WTC11 (cell line): ENCODE results near the gene CTDSPL. TPM values are rescaled to one million over a fixed set of nuclear protein-coding genes. Genes with fewer than 3 reads are reported as not detected.

ENCODE experiments used
- ATAC-seq: fragments of 200-7000 bp; cut with Tn5 transposase; 2 replicates; pipeline ENCODE4 v1.10.0; 2021; ENCODE audit warnings: mild to moderate bottlenecking, moderate library complexity
- CTCF ChIA-PET: fragments of 300-600 bp; sonication (Branson Sonifier 250); formaldehyde crosslinking; loops from one replicate; lab custom pipeline; 2021; ENCODE audit warnings: antibody characterized with exemption; lab: Charles Lee
- POLR2A ChIA-PET: fragments of 350-600 bp; sonication (Branson Sonifier 250); formaldehyde crosslinking; loops from one replicate; lab custom pipeline; 2021; ENCODE audit warnings: antibody characterized with exemption; lab: Charles Lee
- DNase-seq: peaks from one replicate; pipeline ENCODE4 v3.0.0; 2021; ENCODE audit warnings: low spot score
- H3K27ac Mint-ChIP-seq: 2 replicates; pipeline ENCODE4 v1.8.0; 2021; ENCODE audit warnings: mixed read lengths
- H3K27me3 Mint-ChIP-seq: 2 replicates; pipeline ENCODE4 v1.8.0; 2021; ENCODE audit warnings: low read depth, mild to moderate bottlenecking, moderate library complexity, mixed read lengths
- H3K36me3 Mint-ChIP-seq: 2 replicates; pipeline ENCODE4 v1.8.0; 2021; ENCODE audit warnings: mixed read lengths
- H3K4me1 Mint-ChIP-seq: 2 replicates; pipeline ENCODE4 v1.8.0; 2022; ENCODE audit warnings: mixed read lengths
- H3K4me3 Mint-ChIP-seq: 2 replicates; pipeline ENCODE4 v1.8.0; 2021; ENCODE audit warnings: mild to moderate bottlenecking, moderate library complexity, mixed read lengths
- H3K9me3 Mint-ChIP-seq: 2 replicates; pipeline ENCODE4 v1.8.0; 2021; ENCODE audit warnings: mixed read lengths
- EMX1 ChIP-seq: fragments of 250-450 bp; sonication (Bioruptor Pico); IDR thresholded peaks from 2 replicates; pipeline ENCODE4 v1.8.0; 2021; ENCODE audit warnings: mild to moderate bottlenecking
- FOXJ3 ChIP-seq: sonication (generic); formaldehyde crosslinking; IDR thresholded peaks from 2 replicates; pipeline ENCODE4 v1.9.0; 2021; ENCODE audit warnings: missing genetic modification reagents, mild to moderate bottlenecking, borderline replicate concordance
- GABPB1 ChIP-seq: sonication (generic); formaldehyde crosslinking; IDR thresholded peaks from 2 replicates; pipeline ENCODE4 v1.8.1; 2023; ENCODE audit warnings: mild to moderate bottlenecking, missing genetic modification reagents
- JAZF1 ChIP-seq: fragments of 250-450 bp; sonication (Bioruptor Pico); IDR thresholded peaks from 2 replicates; pipeline ENCODE4 v1.9.0; 2021; ENCODE audit warnings: moderate library complexity, mild to moderate bottlenecking, inconsistent platforms
- JUN ChIP-seq: sonication (generic); formaldehyde crosslinking; IDR thresholded peaks from 2 replicates; pipeline ENCODE4 v1.8.0; 2023; ENCODE audit warnings: mild to moderate bottlenecking, missing genetic modification reagents
- MYBL2 ChIP-seq: sonication (generic); formaldehyde crosslinking; IDR thresholded peaks from 2 replicates; pipeline ENCODE4 v1.8.1; 2023; ENCODE audit warnings: mild to moderate bottlenecking, moderate library complexity, missing genetic modification reagents
- RORB ChIP-seq: fragments of 250-450 bp; sonication (Bioruptor Pico); IDR thresholded peaks from 2 replicates; pipeline ENCODE4 v1.9.0; 2021; ENCODE audit warnings: mild to moderate bottlenecking
- SMAD4 ChIP-seq: sonication (generic); formaldehyde crosslinking; IDR thresholded peaks from 2 replicates; pipeline ENCODE4 v1.8.0; 2022; ENCODE audit warnings: mild to moderate bottlenecking, missing genetic modification reagents
- TEAD1 ChIP-seq: sonication (generic); formaldehyde crosslinking; IDR thresholded peaks from 2 replicates; pipeline ENCODE4 v1.8.0; 2022; ENCODE audit warnings: mild to moderate bottlenecking, missing genetic modification reagents
- ZBTB21 ChIP-seq: sonication (generic); formaldehyde crosslinking; IDR thresholded peaks from 2 replicates; pipeline ENCODE4 v1.8.1; 2023; ENCODE audit warnings: mild to moderate bottlenecking, missing genetic modification reagents, borderline replicate concordance
- ZNF121 ChIP-seq: sonication (generic); formaldehyde crosslinking; IDR thresholded peaks from 2 replicates; pipeline ENCODE4 v1.8.0; 2023; ENCODE audit warnings: missing genetic modification reagents
- ZNF263 ChIP-seq: sonication (generic); formaldehyde crosslinking; IDR thresholded peaks from 2 replicates; pipeline ENCODE4 v1.8.1; 2022; ENCODE audit warnings: low read depth, mild to moderate bottlenecking, moderate library complexity, missing genetic modification reagents
- total RNA-seq: library from RNA; stranded (reverse); gene quantifications from 3 replicates; pipeline ENCODE4 v1.2.3, GENCODE V29; 2021
- TF ChIP-seq, protein P1 (sequence below): fragments of 250-450 bp; sonication (Bioruptor Pico); conservative IDR thresholded peaks from 2 replicates; pipeline ENCODE4 v1.9.0; 2021; ENCODE audit warnings: mild to moderate bottlenecking
- TF ChIP-seq, protein P2 (sequence below): sonication (generic); formaldehyde crosslinking; IDR thresholded peaks from 2 replicates; pipeline ENCODE4 v1.8.1; 2023; ENCODE audit warnings: mild to moderate bottlenecking, missing genetic modification reagents, borderline replicate concordance
- TF ChIP-seq, protein P3 (sequence below): sonication (generic); formaldehyde crosslinking; IDR thresholded peaks from 2 replicates; pipeline ENCODE4 v1.8.0; 2022; ENCODE audit warnings: mild to moderate bottlenecking, missing genetic modification reagents
- TF ChIP-seq, protein P4 (sequence below): sonication (generic); formaldehyde crosslinking; IDR thresholded peaks from 2 replicates; pipeline ENCODE4 v1.8.1; 2022; ENCODE audit warnings: low read depth, missing genetic modification reagents, borderline replicate concordance
- TF ChIP-seq, protein P5 (sequence below): sonication (generic); formaldehyde crosslinking; IDR thresholded peaks from 2 replicates; pipeline ENCODE4 v1.8.1; 2023; ENCODE audit warnings: mild to moderate bottlenecking, missing genetic modification reagents
- TF ChIP-seq, protein P6 (sequence below): fragments of 250-450 bp; sonication (Bioruptor Pico); IDR thresholded peaks from 2 replicates; pipeline ENCODE4 v1.9.0; 2021; ENCODE audit warnings: moderate library complexity, mild to moderate bottlenecking, inconsistent platforms, borderline replicate concordance
- TF ChIP-seq, protein P7 (sequence below): sonication (generic); formaldehyde crosslinking; IDR thresholded peaks from 2 replicates; pipeline ENCODE4 v1.8.0; 2023; ENCODE audit warnings: mild to moderate bottlenecking, missing genetic modification reagents

The CTDSPL gene
- total RNA-seq, 1 experiment from 2014 or later: 41.2 TPM

GRCh38 chr3:37902674-37903073 lies 41.0 kb downstream of the CTDSPL start (continued):
- TF ChIP-seq, protein P1, sequence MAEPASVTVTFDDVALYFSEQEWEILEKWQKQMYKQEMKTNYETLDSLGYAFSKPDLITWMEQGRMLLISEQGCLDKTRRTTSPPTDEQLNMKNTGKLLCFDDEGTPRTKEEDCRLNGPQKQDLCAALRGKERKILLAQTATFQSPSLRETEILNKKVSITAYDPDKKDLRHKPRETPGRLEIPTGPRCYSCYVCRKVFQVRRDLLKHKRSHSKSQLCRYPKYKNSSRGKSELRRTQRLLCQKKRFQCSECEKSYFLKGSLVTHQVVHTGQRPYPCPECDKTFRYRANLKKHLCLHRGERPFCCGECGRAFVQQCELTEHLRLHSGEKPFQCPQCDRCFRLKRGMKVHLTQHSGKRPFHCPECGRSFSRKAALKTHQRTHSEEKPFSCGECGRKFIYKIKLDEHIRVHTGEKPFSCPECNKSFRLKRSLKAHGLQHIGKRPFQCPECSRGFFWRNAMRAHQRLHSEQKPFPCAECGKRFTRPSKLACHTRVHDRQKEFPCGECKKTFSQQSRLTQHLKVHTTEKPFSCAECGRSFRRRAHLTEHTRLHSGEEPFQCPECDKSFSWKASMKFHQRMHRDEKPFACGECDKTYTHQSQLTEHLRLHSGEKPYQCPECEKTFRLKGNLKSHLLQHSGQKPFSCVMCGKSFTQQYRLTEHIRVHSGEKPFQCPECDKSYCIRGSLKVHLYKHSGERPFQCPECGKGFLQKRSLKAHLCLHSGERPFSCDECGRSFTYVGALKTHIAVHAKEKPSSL (CRISPR knock-in tag): no peak
- TF ChIP-seq ZNF121 (CRISPR knock-in tag) (no peak), TEAD1 (CRISPR knock-in tag) (no peak), EMX1 (CRISPR knock-in tag) (no peak)

- TF ChIP-seq, protein P2, sequence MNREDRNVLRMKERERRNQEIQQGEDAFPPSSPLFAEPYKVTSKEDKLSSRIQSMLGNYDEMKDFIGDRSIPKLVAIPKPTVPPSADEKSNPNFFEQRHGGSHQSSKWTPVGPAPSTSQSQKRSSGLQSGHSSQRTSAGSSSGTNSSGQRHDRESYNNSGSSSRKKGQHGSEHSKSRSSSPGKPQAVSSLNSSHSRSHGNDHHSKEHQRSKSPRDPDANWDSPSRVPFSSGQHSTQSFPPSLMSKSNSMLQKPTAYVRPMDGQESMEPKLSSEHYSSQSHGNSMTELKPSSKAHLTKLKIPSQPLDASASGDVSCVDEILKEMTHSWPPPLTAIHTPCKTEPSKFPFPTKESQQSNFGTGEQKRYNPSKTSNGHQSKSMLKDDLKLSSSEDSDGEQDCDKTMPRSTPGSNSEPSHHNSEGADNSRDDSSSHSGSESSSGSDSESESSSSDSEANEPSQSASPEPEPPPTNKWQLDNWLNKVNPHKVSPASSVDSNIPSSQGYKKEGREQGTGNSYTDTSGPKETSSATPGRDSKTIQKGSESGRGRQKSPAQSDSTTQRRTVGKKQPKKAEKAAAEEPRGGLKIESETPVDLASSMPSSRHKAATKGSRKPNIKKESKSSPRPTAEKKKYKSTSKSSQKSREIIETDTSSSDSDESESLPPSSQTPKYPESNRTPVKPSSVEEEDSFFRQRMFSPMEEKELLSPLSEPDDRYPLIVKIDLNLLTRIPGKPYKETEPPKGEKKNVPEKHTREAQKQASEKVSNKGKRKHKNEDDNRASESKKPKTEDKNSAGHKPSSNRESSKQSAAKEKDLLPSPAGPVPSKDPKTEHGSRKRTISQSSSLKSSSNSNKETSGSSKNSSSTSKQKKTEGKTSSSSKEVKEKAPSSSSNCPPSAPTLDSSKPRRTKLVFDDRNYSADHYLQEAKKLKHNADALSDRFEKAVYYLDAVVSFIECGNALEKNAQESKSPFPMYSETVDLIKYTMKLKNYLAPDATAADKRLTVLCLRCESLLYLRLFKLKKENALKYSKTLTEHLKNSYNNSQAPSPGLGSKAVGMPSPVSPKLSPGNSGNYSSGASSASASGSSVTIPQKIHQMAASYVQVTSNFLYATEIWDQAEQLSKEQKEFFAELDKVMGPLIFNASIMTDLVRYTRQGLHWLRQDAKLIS: no peak
- TF ChIP-seq GABPB1 (no peak), JAZF1 (no peak), JUN (CRISPR knock-in tag) (no peak), SMAD4 (no peak), ZBTB21 (CRISPR knock-in tag) (no peak), MYBL2 (no peak), ZNF263 (CRISPR knock-in tag) (no peak), FOXJ3 (CRISPR knock-in tag) (no peak), RORB (CRISPR knock-in tag) (no peak)
- TF ChIP-seq, protein P3, sequence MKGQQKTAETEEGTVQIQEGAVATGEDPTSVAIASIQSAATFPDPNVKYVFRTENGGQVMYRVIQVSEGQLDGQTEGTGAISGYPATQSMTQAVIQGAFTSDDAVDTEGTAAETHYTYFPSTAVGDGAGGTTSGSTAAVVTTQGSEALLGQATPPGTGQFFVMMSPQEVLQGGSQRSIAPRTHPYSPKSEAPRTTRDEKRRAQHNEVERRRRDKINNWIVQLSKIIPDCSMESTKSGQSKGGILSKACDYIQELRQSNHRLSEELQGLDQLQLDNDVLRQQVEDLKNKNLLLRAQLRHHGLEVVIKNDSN (CRISPR knock-in tag): no peak
- TF ChIP-seq, protein P4, sequence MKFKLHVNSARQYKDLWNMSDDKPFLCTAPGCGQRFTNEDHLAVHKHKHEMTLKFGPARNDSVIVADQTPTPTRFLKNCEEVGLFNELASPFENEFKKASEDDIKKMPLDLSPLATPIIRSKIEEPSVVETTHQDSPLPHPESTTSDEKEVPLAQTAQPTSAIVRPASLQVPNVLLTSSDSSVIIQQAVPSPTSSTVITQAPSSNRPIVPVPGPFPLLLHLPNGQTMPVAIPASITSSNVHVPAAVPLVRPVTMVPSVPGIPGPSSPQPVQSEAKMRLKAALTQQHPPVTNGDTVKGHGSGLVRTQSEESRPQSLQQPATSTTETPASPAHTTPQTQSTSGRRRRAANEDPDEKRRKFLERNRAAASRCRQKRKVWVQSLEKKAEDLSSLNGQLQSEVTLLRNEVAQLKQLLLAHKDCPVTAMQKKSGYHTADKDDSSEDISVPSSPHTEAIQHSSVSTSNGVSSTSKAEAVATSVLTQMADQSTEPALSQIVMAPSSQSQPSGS (CRISPR knock-in tag): no peak
- TF ChIP-seq, protein P5, sequence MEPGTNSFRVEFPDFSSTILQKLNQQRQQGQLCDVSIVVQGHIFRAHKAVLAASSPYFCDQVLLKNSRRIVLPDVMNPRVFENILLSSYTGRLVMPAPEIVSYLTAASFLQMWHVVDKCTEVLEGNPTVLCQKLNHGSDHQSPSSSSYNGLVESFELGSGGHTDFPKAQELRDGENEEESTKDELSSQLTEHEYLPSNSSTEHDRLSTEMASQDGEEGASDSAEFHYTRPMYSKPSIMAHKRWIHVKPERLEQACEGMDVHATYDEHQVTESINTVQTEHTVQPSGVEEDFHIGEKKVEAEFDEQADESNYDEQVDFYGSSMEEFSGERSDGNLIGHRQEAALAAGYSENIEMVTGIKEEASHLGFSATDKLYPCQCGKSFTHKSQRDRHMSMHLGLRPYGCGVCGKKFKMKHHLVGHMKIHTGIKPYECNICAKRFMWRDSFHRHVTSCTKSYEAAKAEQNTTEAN (CRISPR knock-in tag): no peak
- TF ChIP-seq, protein P6, sequence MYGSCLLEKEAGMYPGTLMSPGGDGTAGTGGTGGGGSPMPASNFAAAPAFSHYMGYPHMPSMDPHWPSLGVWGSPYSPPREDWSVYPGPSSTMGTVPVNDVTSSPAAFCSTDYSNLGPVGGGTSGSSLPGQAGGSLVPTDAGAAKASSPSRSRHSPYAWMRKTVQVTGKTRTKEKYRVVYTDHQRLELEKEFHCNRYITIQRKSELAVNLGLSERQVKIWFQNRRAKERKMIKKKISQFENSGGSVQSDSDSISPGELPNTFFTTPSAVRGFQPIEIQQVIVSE (CRISPR knock-in tag): no peak
- TF ChIP-seq, protein P7, sequence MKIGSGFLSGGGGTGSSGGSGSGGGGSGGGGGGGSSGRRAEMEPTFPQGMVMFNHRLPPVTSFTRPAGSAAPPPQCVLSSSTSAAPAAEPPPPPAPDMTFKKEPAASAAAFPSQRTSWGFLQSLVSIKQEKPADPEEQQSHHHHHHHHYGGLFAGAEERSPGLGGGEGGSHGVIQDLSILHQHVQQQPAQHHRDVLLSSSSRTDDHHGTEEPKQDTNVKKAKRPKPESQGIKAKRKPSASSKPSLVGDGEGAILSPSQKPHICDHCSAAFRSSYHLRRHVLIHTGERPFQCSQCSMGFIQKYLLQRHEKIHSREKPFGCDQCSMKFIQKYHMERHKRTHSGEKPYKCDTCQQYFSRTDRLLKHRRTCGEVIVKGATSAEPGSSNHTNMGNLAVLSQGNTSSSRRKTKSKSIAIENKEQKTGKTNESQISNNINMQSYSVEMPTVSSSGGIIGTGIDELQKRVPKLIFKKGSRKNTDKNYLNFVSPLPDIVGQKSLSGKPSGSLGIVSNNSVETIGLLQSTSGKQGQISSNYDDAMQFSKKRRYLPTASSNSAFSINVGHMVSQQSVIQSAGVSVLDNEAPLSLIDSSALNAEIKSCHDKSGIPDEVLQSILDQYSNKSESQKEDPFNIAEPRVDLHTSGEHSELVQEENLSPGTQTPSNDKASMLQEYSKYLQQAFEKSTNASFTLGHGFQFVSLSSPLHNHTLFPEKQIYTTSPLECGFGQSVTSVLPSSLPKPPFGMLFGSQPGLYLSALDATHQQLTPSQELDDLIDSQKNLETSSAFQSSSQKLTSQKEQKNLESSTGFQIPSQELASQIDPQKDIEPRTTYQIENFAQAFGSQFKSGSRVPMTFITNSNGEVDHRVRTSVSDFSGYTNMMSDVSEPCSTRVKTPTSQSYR (CRISPR knock-in tag): no peak
- TF ChIP-seq, all 79 proteins: peak for 0
- Mint-ChIP-seq H3K27me3 (no peaks in the 10 kb centered on the region), H3K36me3 (no peaks in the 10 kb centered on the region), H3K4me1 (peaks cover 45% of the 10 kb centered on the region), H3K27ac (no peak overlapping the region), H3K9me3 (no peaks in the 10 kb centered on the region), H3K4me3 (no peak overlapping the region)
- CTCF ChIA-PET: interaction anchor here (1.3 kb wide), 1 partner anchor 71 kb away, joined by 4 read pairs; no protein-coding TSS in a partner anchor
- DNase-seq (no peak), ATAC-seq (no peak)
- POLR2A ChIA-PET: no interaction called here
Observed at GRCh38 chr3:37903320-37903719, 41.6 kb downstream of the CTDSPL start.
